Parathyroid adenoma (tissue), 2 donors: ENCODE measurements around the gene IL22RA2.
A peak's percentile ranks its signal among the peaks of the same experiment; 100 is the strongest.

ENCODE experiments used
- H2AFZ ChIP-seq: fragments of 300-600 bp; sonication (generic); one replicate; pipeline ENCODE4 v1.7.0; 2017; ENCODE audit warnings: antibody characterized with exemption, mild to moderate bottlenecking
- H3K27ac ChIP-seq: fragments of 300-600 bp; sonication (generic); one replicate; pipeline ENCODE4 v1.7.0; 2017
- H3K27me3 ChIP-seq: fragments of 300-600 bp; sonication (generic); one replicate; pipeline ENCODE4 v1.7.0; 2017; ENCODE audit warnings: low read length; ENCODE audit not compliant: control insufficient read depth, insufficient read depth
- H3K36me3 ChIP-seq: fragments of 300-600 bp; sonication (generic); one replicate; pipeline ENCODE4 v1.7.0; 2017; ENCODE audit warnings: low read length; ENCODE audit not compliant: control insufficient read depth, insufficient read depth
- H3K4me1 ChIP-seq: fragments of 300-600 bp; sonication (generic); one replicate; pipeline ENCODE4 v1.7.0; 2017; ENCODE audit warnings: control low read depth
- H3K4me2 ChIP-seq: fragments of 300-600 bp; sonication (generic); one replicate; pipeline ENCODE4 v1.7.0; 2017; ENCODE audit warnings: low read length
- H3K4me3 ChIP-seq: fragments of 300-600 bp; sonication (generic); one replicate; pipeline ENCODE4 v1.7.0; 2017; ENCODE audit warnings: low read depth, low read length
- H3K79me2 ChIP-seq: fragments of 300-600 bp; sonication (generic); one replicate; pipeline ENCODE4 v1.7.0; 2017; ENCODE audit warnings: control low read depth
- H3K9ac ChIP-seq: fragments of 300-600 bp; sonication (generic); one replicate; pipeline ENCODE4 v1.7.0; 2017; ENCODE audit warnings: mild to moderate bottlenecking
- H3K9me3 ChIP-seq: fragments of 300-600 bp; sonication (generic); one replicate; pipeline ENCODE4 v1.7.0; 2017; ENCODE audit warnings: low read length; ENCODE audit not compliant: control insufficient read depth
- TF ChIP-seq, protein P1 (sequence below): fragments of 300-600 bp; sonication (generic); IDR thresholded peaks from one replicate; pipeline ENCODE4 v1.7.0; 2017; ENCODE audit warnings: antibody characterized with exemption, mild to moderate bottlenecking
- donor health status: primary hyperparathyroidism.

The IL22RA2 gene

DNA sequence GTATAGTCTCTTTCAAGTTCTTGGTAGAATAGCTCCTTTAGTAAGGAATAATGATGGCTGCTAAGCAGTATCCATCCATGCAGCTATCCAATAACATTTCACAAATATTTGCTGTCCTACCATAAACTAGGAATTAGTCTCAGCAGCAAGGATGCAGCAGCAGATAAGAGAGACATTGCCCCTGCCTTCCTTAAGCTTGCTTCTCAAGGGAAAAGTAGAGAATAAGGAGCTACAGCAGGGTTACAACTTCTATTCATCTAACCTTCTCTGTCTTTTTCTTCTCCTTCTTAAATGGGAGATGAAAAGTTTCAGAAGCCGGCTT lies 2.4 kb downstream of the IL22RA2 start:
- no peak overlapping the region for H2AFZ ChIP-seq
- no peaks in the 10 kb centered on the region for H3K36me3 ChIP-seq
- H3K4me1 ChIP-seq: peaks cover 11% of the 10 kb centered on the region
- H3K4me3 ChIP-seq: no peak overlapping the region
- no peak overlapping the region for H3K4me2 ChIP-seq
- H3K27me3 ChIP-seq: no peaks in the 10 kb centered on the region
- no peak overlapping the region for H3K9ac ChIP-seq
- H3K79me2 ChIP-seq: no peaks in the 10 kb centered on the region
- no peaks in the 10 kb centered on the region for H3K9me3 ChIP-seq
- no peak overlapping the region for H3K27ac ChIP-seq
- TF ChIP-seq, protein P1, sequence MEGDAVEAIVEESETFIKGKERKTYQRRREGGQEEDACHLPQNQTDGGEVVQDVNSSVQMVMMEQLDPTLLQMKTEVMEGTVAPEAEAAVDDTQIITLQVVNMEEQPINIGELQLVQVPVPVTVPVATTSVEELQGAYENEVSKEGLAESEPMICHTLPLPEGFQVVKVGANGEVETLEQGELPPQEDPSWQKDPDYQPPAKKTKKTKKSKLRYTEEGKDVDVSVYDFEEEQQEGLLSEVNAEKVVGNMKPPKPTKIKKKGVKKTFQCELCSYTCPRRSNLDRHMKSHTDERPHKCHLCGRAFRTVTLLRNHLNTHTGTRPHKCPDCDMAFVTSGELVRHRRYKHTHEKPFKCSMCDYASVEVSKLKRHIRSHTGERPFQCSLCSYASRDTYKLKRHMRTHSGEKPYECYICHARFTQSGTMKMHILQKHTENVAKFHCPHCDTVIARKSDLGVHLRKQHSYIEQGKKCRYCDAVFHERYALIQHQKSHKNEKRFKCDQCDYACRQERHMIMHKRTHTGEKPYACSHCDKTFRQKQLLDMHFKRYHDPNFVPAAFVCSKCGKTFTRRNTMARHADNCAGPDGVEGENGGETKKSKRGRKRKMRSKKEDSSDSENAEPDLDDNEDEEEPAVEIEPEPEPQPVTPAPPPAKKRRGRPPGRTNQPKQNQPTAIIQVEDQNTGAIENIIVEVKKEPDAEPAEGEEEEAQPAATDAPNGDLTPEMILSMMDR: no peak

DNA sequence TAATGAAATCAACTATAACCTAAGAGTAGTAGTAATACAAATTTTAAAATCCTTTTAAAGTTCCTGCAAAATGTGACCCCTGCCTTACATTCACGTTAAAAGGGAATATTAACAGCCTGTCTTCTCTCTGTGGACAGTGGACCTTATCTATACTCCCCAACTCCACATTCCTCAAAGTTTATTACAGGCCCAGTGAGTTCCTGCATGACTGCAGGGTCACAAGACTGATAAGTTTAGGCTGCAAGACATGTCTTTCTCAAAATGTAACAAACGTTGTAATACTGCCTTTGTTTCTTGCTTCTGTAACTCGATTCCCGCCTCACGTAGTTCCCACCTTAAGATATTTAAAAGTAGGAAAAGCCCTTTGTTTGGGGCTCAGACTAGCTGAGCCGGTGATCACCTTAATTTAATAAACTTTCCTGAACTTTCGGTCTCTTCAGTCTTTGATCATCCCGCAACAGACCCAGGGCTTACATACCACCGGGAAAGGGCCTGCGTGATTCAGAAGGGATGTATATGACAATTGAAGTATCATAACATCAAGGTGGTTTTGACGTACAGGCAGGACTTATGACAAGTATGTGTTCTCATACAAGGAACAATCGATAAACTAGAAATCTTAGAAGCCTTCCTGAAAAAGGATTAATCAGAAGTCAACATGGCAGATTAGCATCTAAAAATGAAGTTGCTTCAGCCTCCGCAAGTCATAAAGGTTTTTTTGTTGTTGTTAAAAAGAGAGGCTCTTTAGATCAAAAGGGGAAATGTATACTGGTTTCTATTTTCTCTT lies 3.0 kb downstream of the IL22RA2 start:
- H3K9ac ChIP-seq: no peak overlapping the region
- H3K36me3 ChIP-seq: no peaks in the 10 kb centered on the region
- no peak overlapping the region for H3K4me2 ChIP-seq
- H3K79me2 ChIP-seq: no peaks in the 10 kb centered on the region
- H3K4me1 ChIP-seq: peaks cover 16% of the 10 kb centered on the region
- no peak overlapping the region for H3K27ac ChIP-seq
- no peaks in the 10 kb centered on the region for H3K27me3 ChIP-seq
- no peak overlapping the region for H2AFZ ChIP-seq
- no peak overlapping the region for H3K4me3 ChIP-seq
- no peaks in the 10 kb centered on the region for H3K9me3 ChIP-seq
- TF ChIP-seq, protein P1: no peak

DNA sequence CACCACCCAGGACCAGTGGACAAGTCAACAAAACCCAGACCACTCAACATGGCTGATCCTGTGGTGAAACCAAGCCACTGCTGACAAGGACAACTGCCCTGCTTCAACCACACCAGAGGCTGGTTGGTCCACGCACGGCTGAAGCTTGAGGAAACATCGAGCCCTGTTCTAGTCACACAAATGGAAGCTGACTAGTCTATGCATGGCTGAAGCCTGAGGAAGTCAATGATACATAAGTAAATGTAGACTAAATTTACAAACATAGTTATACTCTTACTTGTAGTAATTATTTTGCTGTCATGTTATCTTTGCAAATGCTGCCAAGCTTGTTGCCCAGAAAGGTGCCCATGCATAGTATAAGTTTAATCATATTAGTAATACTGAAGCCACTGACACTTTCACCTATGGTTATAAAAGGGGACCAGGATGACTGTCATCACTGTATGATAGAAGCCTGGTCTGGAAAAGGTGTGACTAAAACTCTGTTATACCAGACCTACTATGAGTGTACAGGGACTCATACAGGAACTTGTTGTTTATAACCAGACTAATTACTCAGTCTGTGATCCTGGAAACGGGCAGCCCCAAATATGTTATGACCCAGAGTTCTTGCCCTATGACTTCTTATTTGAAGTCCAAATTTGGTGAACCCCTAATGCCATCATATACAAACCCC lies 5.6 kb downstream of the IL22RA2 start:
- Histone ChIP-seq H3K9ac (no peak overlapping the region), H3K4me3 (no peak overlapping the region), H3K27ac (no peak overlapping the region), H3K9me3 (no peaks in the 10 kb centered on the region), H2AFZ (no peak overlapping the region), H3K4me2 (no peak overlapping the region), H3K4me1 (peaks cover 16% of the 10 kb centered on the region), H3K27me3 (no peaks in the 10 kb centered on the region), H3K79me2 (no peaks in the 10 kb centered on the region), H3K36me3 (no peaks in the 10 kb centered on the region)
- TF ChIP-seq, protein P1: no peak

DNA sequence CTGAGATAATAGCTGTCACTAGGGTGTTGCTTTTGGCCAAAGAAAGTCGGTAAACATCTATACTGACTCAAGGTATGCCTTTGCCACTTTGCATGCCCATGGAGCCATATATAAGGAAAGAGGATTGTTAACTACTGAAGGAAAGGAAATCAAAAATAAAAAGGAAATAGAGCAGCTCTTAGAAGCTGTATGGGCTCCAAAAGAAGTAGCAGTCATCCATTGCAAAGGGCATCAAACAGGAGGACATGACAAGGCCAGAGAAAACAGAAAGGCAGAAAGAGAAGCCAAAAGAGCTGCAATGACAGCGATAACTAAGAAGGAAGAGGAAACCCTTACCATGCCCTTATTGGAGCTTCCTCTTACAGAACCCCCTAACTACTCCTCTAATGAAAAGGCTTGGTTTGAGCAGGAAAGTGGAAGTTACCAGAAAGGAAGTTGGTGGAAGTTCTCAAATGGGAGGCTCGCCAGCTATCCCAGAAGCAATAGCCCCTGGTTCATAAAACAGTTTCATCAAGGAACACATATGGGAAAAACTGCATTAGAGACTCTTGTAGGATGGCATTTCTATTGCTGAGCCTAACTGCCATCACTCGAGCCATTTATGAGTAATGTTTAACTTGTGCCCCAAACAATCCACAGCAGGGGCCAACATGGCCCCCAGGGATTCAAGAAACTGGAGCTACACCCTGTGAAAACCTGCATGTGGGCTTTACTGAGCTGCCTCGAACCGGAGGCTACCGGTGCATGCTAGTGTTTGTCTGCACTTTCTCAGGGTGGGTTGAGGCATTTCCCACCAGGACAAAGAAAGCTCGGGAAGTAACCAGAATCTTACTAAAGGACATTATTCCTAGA lies 7.0 kb downstream of the IL22RA2 start:
- TF ChIP-seq, protein P1: no peak

More for the DNA sequence above, 7.0 kb downstream of the IL22RA2 start:
- peaks cover 6% of the 10 kb centered on the region for H3K4me1 ChIP-seq
- no peaks in the 10 kb centered on the region for H3K36me3 ChIP-seq
- H3K27me3 ChIP-seq: no peaks in the 10 kb centered on the region
- no peak overlapping the region for H3K4me2 ChIP-seq
- no peaks in the 10 kb centered on the region for H3K9me3 ChIP-seq
- peak overlapping the region; percentile 1 for H3K4me3 ChIP-seq
- no peak overlapping the region for H2AFZ ChIP-seq
- no peak overlapping the region for H3K27ac ChIP-seq
- H3K9ac ChIP-seq: no peak overlapping the region
- H3K79me2 ChIP-seq: no peaks in the 10 kb centered on the region
